ENCODE data around the gene KIR2DL1.
"Not testable (repeated sequence)": the region's sequence is repeated elsewhere in the genome, so short reads cannot be mapped to it uniquely, and the experiment has no call there.

The KIR2DL1 gene

DNA sequence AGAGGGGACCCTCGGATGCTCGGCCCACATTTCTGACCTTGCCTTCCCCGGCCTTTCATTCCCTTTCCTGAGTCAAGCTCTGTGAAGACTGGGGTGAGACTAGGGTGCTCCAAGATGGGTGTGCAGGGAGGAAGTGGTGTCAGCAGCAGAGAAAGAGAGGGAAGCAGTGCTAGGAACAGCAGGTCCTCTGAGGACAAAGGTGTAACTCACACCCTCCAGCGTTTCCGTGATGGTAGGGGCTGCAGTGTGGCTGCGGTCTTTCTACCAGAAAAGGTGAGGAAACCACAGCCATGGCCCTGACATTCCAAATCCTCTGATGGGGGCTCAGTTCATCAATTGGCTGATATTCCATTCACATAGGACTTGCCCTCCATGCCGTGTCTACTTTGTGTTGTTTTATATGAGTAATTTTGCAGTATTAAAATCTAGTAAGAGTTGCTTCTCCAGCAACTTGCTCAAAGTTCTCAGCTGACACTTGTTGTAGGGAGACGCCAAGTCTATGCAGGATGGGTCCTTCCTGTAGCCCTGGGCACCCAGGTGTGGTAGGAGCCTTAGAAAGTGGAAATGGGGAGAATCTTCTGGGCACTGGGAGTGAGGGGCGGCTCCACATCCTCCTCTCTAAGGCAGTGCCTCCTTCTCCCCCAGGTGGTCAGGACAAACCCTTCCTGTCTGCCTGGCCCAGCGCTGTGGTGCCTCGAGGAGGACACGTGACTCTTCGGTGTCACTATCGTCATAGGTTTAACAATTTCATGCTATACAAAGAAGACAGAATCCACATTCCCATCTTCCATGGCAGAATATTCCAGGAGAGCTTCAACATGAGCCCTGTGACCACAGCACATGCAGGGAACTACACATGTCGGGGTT is 48.3 kb downstream of the KIR2DL1 start:
- in situ Hi-C loops (cut with MboI; ENCODE audit: low sequenced_read_pairs) = no loop called here

DNA sequence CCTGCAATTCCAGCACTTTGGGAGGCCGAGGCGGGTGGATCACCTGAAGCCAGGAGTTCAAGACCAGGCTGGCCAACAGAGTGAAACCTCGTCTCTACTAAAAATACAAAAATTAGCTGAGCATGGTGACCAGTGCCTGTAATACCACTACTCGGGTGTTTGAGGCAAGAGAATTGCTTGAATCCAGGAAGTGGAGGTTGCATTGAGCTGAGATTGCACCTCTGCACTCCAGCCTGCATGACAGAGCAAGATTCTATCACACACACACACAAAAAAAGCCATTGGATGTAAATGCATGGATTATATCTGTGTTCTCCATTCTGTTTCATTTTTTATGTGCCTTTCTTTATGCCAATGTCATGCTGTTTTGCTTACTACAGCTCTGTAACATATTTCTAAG is 54.8 kb downstream of the KIR2DL1 start:
- in situ Hi-C loops (cut with MboI; ENCODE audit: low sequenced_read_pairs) = not testable (repeated sequence)

DNA sequence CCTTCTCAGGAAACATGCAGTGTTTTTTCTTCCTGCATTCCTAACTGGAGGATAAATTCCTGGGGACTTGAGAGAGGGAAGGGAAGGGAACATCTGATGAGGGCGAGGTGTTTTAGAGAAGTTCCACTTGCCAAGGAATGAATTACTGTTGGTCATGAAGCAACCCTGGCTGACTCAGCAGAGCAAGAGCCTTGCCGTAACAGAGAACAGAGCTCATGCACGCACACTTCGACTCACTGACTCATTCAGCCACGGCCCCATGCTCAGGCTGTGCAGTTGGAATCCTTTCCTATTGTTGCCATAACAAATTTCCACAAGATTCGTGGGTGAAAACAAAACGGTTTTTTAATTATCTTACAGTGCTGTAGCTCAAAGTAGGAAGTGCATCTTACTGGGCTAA is 55.7 kb downstream of the KIR2DL1 start:
- in situ Hi-C loops (cut with MboI; ENCODE audit: low sequenced_read_pairs) = not testable (repeated sequence)

GRCh38 chr19:54828064-54828463 is 58.5 kb downstream of the KIR2DL1 start:
- in situ Hi-C loops (cut with MboI; ENCODE audit: low sequenced_read_pairs) = not testable (repeated sequence)

DNA sequence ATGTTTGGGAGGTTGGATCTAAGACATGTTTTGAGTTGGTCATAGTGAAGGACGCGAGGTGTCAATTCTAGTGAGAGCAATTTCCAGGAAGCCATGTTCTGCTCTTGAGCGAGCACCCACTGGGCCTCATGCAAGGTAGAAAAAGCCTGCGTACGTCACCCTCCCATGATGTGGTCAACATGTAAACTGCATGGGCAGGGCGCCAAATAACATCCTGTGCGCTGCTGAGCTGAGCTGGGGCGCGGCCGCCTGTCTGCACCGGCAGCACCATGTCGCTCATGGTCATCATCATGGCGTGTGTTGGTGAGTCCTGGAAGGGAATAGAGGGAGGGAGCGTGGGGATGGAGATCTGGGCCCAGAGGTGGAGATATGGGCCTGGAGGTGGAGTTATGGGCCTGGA is 62.9 kb downstream of the KIR2DL1 start, which contains the start of gene KIR2DS4:
Gene KIR2DS4 (plus strand): TSS at position 181 of the 400 bp plus-strand sequence.
- in situ Hi-C loops (cut with MboI; ENCODE audit: low sequenced_read_pairs) = not testable (repeated sequence)
